Mesothelial cell of epicardium (in vitro differentiated cells): ENCODE results near the gene DKK3. TPM values are rescaled to one million over a fixed set of nuclear protein-coding genes. Genes with fewer than 3 reads are reported as not detected.

Experiments
- DNase-seq, 2 experiments: peaks; one replicate each; pipeline ENCODE4 v3.0.0; 2021; ENCODE audit warnings: low spot score in 2 of 2; ENCODE audit not compliant: unreplicated experiment in 2 of 2
- H3K27ac Mint-ChIP-seq: 2 replicates; pipeline ENCODE4 v1.8.0; 2021; ENCODE audit warnings: mixed read lengths
- H3K27me3 Mint-ChIP-seq: 2 replicates; pipeline ENCODE4 v1.8.0; 2021; ENCODE audit warnings: low read depth, mixed read lengths
- H3K36me3 Mint-ChIP-seq: 2 replicates; pipeline ENCODE4 v1.8.0; 2021; ENCODE audit warnings: mixed read lengths
- H3K4me1 Mint-ChIP-seq: 2 replicates; pipeline ENCODE4 v1.8.0; 2021; ENCODE audit warnings: mixed read lengths
- H3K4me3 Mint-ChIP-seq: 2 replicates; pipeline ENCODE4 v1.8.0; 2021; ENCODE audit warnings: mild to moderate bottlenecking, moderate library complexity, mixed read lengths
- H3K9me3 Mint-ChIP-seq: 2 replicates; pipeline ENCODE4 v1.8.0; 2021; ENCODE audit warnings: mixed read lengths
- total RNA-seq: library from RNA; stranded (reverse); gene quantifications from 3 replicates; pipeline ENCODE4 v1.2.1, GENCODE V29; 2021
- TF ChIP-seq, protein P1 (sequence below): fragments of 200-600 bp; sonication (generic); IDR thresholded peaks from one replicate; pipeline ENCODE4 v1.5.0; 2021; ENCODE audit warnings: antibody characterized with exemption; ENCODE audit not compliant: unreplicated experiment

DKK3 gene
- total RNA-seq, 1 donor from 2014 or later = 29.7 TPM

- Mint-ChIP-seq H3K4me3 (no peak overlapping the region), H3K36me3 (no peaks in the 10 kb centered on the region), H3K27me3 (peaks cover 26% of the 10 kb centered on the region), H3K9me3 (no peaks in the 10 kb centered on the region), H3K27ac (no peak overlapping the region), H3K4me1 (peaks cover 11% of the 10 kb centered on the region)
- TF ChIP-seq, protein P1, sequence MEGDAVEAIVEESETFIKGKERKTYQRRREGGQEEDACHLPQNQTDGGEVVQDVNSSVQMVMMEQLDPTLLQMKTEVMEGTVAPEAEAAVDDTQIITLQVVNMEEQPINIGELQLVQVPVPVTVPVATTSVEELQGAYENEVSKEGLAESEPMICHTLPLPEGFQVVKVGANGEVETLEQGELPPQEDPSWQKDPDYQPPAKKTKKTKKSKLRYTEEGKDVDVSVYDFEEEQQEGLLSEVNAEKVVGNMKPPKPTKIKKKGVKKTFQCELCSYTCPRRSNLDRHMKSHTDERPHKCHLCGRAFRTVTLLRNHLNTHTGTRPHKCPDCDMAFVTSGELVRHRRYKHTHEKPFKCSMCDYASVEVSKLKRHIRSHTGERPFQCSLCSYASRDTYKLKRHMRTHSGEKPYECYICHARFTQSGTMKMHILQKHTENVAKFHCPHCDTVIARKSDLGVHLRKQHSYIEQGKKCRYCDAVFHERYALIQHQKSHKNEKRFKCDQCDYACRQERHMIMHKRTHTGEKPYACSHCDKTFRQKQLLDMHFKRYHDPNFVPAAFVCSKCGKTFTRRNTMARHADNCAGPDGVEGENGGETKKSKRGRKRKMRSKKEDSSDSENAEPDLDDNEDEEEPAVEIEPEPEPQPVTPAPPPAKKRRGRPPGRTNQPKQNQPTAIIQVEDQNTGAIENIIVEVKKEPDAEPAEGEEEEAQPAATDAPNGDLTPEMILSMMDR = no peak
- no peak for DNase-seq
These were observed 3.4 kb downstream of the DKK3 start for GRCh38 chr11:12005061-12005460.

GRCh38 chr11:12003815-12004214, 4.6 kb downstream of the DKK3 start:
- H3K27me3 Mint-ChIP-seq = peaks cover 19% of the 10 kb centered on the region
- H3K9me3 Mint-ChIP-seq = no peaks in the 10 kb centered on the region
- H3K36me3 Mint-ChIP-seq = peaks cover under 1% of the 10 kb centered on the region
- H3K27ac Mint-ChIP-seq = no peak overlapping the region
- peaks cover 6% of the 10 kb centered on the region for H3K4me1 Mint-ChIP-seq
- no peak for DNase-seq
- TF ChIP-seq, protein P1 = no peak
- H3K4me3 Mint-ChIP-seq = no peak overlapping the region

DNA sequence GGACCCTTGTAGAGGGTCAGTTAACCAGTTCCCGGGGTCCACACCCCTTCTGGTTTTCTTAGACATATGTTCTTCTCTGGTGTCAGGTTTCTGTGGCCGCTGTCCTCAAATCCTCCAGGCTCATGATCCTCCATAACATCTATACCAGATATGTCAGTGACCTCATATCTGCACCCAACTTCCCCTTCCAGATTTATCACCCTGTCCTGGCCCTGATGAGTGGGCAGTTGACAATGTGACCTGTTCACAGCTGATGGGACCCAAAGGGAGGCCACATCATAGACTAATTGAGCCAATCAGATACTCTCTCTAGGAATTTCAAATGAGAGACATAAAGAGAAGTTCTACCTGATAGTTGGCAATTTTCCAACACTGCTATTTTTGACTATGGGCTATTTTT, 5.1 kb downstream of the DKK3 start:
- peaks cover 17% of the 10 kb centered on the region for H3K27me3 Mint-ChIP-seq
- H3K4me3 Mint-ChIP-seq = no peak overlapping the region
- H3K4me1 Mint-ChIP-seq = peaks cover 6% of the 10 kb centered on the region
- peaks cover 5% of the 10 kb centered on the region for H3K36me3 Mint-ChIP-seq
- TF ChIP-seq, protein P1 = no peak
- H3K27ac Mint-ChIP-seq = no peak overlapping the region
- no peak for DNase-seq
- H3K9me3 Mint-ChIP-seq = no peaks in the 10 kb centered on the region

DNA sequence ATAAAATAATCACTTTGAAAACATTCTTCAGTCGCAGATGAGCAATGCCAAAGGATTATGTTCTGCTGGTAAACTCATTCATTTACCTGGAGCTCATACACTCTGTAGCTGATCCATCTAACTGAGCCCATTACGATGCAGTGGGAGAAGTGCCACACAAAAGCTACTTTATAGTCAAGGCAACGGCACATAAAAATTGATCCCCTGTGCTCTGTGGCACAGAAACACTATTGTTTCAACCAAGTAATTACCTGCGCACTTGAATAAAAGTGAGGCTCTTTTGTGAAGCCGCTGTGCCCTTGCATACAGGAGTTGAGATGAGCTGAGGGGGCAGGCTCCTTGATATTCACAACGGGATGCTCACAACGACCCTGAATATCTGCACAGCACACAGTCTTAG, 7.2 kb downstream of the DKK3 start:
- Mint-ChIP-seq H3K4me3 (no peak overlapping the region), H3K4me1 (no peaks in the 10 kb centered on the region), H3K36me3 (peaks cover 5% of the 10 kb centered on the region), H3K9me3 (no peaks in the 10 kb centered on the region), H3K27ac (no peak overlapping the region), H3K27me3 (peaks cover 1% of the 10 kb centered on the region)
- TF ChIP-seq, protein P1 = no peak
- no peak for DNase-seq

DNA sequence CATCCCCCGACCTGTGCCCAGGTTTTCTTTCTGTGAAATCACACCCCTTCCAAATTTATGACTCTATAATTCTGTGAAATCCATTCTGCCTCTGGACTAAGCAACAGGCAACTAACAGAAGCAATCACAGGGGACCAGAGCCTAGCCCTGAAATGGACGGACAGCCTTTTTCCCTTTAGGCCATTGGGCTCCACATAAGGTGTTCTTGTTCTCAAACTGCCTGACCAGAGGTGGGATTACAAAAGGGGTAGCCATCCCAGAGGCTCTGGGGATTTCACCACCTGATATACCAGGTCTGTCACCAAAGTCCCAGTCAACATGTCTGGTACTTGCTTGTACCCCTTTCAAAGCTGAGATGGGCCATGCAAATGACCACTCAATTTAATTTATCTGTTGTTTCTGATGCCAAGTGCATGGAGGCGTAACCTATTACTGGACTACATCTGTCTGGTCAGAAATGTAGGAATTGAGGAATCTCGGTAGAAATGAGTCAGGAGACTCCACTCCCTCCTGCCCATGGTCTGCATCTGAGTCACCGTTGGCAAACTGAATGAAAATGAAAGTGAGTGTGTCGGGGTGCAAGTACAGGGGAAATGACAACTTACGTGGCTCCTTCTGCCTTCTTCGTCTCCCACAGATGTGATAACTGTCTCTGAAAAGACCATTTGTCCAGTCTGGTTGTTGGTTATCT, 10.2 kb downstream of the DKK3 start:
- TF ChIP-seq, protein P1 = no peak
- H3K36me3 Mint-ChIP-seq = peaks cover 5% of the 10 kb centered on the region
- no peak overlapping the region for H3K27ac Mint-ChIP-seq
- H3K4me1 Mint-ChIP-seq = peaks cover 10% of the 10 kb centered on the region
- no peaks in the 10 kb centered on the region for H3K9me3 Mint-ChIP-seq
- H3K27me3 Mint-ChIP-seq = no peaks in the 10 kb centered on the region
- H3K4me3 Mint-ChIP-seq = no peak overlapping the region
- no peak for DNase-seq

- H3K4me3 Mint-ChIP-seq = no peak overlapping the region
- TF ChIP-seq, protein P1 = no peak
- H3K36me3 Mint-ChIP-seq = peaks cover 5% of the 10 kb centered on the region
- H3K9me3 Mint-ChIP-seq = no peaks in the 10 kb centered on the region
- no peak overlapping the region for H3K27ac Mint-ChIP-seq
- no peaks in the 10 kb centered on the region for H3K27me3 Mint-ChIP-seq
- DNase-seq = no peak
- peaks cover 13% of the 10 kb centered on the region for H3K4me1 Mint-ChIP-seq
These were observed 11.4 kb downstream of the DKK3 start for GRCh38 chr11:11997049-11997322.
